HCEC 1CT (cell line): ENCODE measurements around the gene PRKCZ.

Experiments used
- DNase-seq: peaks from one replicate; pipeline ENCODE4 v3.0.0-alpha.2; 2017

The PRKCZ gene

GRCh38 chr1:2124446-2125198 lies 74.4 kb downstream of the PRKCZ start:
- DNase-seq, result no peak

- DNase-seq, result no peak
Measured at GRCh38 chr1:2125350-2126211, 75.4 kb downstream of the PRKCZ start.

GRCh38 chr1:2126331-2127186 lies 76.3 kb downstream of the PRKCZ start:
- no peak for DNase-seq

GRCh38 chr1:2127187-2128145 lies 77.3 kb downstream of the PRKCZ start:
- DNase-seq, result no peak

- no peak for DNase-seq
Measured at GRCh38 chr1:2128189-2128901, 78.1 kb downstream of the PRKCZ start.

- no peak for DNase-seq
Measured at GRCh38 chr1:2129256-2129943, 79.2 kb downstream of the PRKCZ start.

GRCh38 chr1:2130156-2130555 lies 79.9 kb downstream of the PRKCZ start:
- no peak for DNase-seq

GRCh38 chr1:2130871-2131289 lies 80.7 kb downstream of the PRKCZ start:
- no peak for DNase-seq

- peak; percentile 82 for DNase-seq
Measured at GRCh38 chr1:2132222-2133038, 82.2 kb downstream of the PRKCZ start.

- DNase-seq, result peak; percentile 98
Measured at GRCh38 chr1:2133039-2133878, 83.0 kb downstream of the PRKCZ start.

GRCh38 chr1:2133879-2134215 lies 83.6 kb downstream of the PRKCZ start:
- DNase-seq, result no peak

GRCh38 chr1:2134266-2134620 lies 84.0 kb downstream of the PRKCZ start:
- DNase-seq, result no peak

- no peak for DNase-seq
Measured at GRCh38 chr1:2134621-2135307, 84.6 kb downstream of the PRKCZ start.

GRCh38 chr1:2135441-2135841 lies 85.2 kb downstream of the PRKCZ start:
- no peak for DNase-seq

- DNase-seq, result no peak
Measured at GRCh38 chr1:2135941-2136340, 85.7 kb downstream of the PRKCZ start.

GRCh38 chr1:2136386-2137235 lies 86.4 kb downstream of the PRKCZ start:
- no peak for DNase-seq
